GM19239 (cell line): ENCODE measurements around the gene TECRL.

Source experiments
- DNase-seq: peaks from one replicate; pipeline ENCODE4 v3.0.0; 2011; ENCODE audit warnings: low spot score; ENCODE audit not compliant: insufficient read length
- FAIRE-seq: peaks from 2 replicates; lab custom pipeline; 2011; peaks lifted over from hg19 to GRCh38; lab: Jason Lieb, UNC

The TECRL gene, protein sequence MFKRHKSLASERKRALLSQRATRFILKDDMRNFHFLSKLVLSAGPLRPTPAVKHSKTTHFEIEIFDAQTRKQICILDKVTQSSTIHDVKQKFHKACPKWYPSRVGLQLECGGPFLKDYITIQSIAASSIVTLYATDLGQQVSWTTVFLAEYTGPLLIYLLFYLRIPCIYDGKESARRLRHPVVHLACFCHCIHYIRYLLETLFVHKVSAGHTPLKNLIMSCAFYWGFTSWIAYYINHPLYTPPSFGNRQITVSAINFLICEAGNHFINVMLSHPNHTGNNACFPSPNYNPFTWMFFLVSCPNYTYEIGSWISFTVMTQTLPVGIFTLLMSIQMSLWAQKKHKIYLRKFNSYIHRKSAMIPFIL

DNA sequence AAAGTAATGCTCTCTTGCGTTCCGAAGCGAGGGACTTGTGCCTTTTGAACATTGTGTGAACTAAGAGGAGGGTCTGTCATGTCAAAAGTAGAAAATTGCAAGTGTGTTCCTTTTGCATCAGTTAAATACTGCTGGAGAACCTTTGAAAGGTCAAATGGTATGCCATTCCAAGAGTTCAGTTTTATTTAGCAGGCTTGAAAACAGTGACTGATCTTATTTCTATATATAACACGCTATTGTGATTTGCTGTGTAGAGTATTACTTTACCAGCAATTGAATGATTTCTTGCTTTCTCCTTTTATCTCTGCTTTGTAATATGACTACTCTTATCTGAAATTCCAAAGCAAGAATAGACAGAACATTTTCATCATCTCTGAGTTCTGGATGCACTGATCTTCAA is at the start of gene TECRL:
Gene TECRL (minus strand): TSS at position 151 of the 400 bp plus-strand sequence. CDS start 99 bp downstream, at position 52.
- FAIRE-seq, result no peak
- DNase-seq, result no peak

DNA sequence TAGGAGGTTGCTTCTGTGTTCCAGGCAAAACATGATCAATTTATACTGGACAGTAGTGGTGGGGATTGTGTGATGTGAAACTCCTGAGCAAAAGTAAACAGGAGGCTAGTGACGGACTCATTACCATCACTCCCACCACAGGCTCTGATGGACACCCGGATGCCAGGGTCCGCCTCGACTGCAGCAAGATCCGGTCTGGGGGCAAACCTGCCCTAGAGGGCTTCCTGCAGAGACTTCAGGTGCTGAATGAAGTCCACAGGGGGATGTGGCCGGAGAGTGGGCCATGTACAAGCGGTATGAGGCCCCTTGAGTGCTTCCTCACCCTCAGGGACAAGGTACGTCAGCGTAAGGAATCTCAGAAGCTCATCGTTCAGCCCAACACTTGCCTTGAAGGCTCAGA is 23.4 kb upstream of the TECRL start:
- no peak for FAIRE-seq
- no peak for DNase-seq

DNA sequence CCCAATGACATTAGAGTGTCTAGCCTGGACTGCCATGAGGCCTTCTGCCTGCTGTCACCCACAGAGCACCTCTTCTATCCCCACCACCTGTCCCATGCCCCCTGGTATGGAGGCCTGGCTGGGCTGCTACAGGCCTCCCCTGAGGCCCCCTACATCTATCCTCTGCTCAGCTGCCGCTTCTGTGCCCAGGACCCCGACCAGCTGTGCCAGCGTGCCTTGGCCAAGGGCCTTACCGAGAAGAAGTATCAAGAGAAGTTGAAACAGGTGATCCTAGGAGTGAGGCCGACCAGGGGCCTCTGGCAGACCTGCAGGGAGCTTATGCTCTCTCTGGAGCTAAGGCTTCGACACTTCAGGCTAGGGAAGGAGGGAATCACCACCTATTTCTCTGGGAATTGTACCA is 21.7 kb upstream of the TECRL start:
- DNase-seq (no peak), FAIRE-seq (no peak)

DNA sequence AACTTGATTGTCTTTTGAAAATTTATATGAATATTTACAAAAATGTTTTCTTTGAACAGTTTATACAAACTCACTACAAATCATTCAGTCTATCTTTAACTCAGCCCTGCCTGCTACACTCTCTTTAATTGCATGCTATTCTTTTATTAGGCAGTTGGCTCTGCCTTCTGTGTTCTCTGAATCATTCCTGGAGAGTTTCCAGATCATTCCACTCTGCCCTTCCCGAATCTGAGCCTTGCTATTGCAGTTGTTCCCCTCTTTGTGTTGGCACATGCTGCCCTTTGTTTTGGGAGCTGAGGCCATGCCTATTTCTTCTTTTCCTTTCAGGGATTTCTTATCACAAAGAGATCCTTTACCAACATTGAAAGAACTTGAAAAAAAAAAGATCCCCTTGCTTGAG is 8.7 kb upstream of the TECRL start:
- no peak for FAIRE-seq

DNA sequence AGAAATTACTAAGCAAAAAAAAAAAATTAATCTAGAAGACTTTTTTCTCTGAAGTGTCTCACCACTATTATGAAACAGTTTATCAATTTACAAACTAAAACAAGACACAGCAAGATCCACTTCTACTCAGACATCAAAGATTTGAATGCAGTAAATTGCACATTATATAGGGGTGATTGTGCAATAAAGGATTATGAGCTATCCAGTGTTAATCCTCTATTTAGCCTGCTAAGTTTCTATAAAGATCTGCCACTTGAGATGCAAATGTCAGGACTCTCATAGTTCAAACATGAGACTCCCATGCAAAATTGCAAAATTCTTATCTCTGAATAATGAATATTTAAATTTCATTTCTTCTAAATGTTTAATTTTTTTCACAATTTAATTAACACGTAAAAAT is 2.2 kb downstream of the TECRL start:
- DNase-seq, result no peak
- FAIRE-seq, result no peak

More for the DNA sequence above, 8.7 kb upstream of the TECRL start:
- no peak for DNase-seq

DNA sequence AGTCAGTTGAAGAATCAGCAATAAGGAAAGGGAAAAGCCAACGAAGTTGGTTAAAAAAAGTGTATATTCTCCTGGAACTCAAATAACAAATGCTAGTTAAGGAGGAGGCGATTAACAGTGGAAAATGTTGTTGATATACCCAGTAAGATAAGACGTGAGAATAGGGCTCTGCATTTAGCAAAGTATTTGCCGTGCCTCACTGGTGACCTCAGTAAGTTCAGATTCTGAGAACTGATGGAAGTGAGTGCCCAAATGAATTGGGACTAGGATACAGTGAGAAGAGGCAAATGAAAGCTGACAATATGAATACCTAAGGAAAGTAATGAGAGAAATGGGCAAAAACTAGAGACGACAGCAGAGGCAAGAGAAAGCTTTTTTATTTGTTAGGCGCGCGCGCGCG is 3.5 kb downstream of the TECRL start:
- FAIRE-seq (no peak), DNase-seq (no peak)

DNA sequence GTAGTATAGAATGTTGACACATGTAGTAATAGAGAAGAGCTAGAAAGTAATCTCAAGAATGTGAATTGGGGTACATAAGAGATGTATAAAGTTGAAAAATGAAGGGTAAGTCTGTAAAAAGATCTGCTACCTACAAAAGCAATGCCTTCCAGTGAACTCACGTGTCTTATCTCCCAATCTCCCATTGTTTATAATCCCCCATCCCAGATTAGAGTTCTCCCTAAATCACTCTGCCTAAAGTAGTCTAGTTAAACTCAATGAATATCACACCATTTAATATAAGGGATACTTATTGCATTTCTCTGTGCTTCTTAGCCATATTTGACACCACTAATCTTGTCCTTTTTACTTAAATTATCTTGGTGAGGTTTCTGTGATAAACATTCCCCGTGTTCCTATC is 6.6 kb downstream of the TECRL start:
- FAIRE-seq (no peak), DNase-seq (no peak)

DNA sequence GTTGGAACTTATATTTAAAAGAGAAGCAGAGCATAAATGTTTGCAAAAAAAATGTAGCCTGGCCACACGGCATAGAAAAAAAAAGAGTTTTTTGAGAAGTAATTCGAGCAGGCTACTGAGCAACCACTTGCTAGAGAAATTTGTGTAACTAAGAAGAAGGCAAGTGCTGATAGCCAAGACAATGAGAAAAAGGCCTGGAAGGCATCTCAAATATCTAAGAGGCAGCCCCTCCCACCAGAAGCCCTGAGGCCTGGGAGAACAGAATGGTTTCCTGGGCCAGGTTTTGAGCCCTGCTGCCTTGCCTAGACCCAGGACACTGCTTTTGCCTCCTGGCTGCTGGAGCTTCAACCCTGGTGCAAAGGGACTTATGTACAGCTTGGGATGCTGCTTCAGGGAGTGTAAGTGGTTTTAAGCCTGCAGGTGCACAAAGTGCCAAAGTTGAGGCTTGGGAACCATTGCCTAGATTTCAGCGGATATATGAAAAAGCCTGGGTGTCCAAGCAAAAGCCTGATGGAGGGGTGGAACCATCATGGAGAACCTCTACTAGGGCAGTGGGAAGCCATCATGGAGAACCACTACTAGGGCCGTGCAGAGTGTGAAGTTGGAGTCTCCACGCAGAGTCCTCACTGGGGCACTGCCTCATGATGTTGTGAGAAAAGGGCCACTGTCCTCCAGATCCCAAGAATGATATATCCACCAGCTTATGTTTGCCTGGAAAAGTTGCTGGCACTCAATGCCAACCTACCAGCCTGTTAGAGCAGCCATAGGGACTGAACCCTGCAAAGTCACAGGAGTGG is 9.7 kb downstream of the TECRL start:
- DNase-seq, result no peak
- no peak for FAIRE-seq

DNA sequence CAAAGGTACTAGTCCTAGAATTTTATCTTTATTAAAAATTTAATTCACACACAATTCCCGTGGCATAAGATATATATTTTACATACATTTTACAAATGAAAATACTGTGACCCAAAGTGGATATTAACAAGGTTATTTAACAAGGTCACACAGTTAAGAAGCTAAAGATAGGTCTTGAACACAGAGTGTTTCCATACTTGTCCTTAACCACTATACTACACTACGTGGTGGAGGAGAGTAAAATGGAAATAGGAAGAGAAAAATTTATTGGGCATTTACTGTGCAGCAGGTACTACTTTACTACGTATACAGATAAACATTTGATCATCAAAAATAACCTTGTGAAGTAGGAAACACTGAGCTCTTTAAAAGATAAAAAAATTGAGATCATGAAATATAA is 14.8 kb downstream of the TECRL start:
- DNase-seq (no peak), FAIRE-seq (no peak)

DNA sequence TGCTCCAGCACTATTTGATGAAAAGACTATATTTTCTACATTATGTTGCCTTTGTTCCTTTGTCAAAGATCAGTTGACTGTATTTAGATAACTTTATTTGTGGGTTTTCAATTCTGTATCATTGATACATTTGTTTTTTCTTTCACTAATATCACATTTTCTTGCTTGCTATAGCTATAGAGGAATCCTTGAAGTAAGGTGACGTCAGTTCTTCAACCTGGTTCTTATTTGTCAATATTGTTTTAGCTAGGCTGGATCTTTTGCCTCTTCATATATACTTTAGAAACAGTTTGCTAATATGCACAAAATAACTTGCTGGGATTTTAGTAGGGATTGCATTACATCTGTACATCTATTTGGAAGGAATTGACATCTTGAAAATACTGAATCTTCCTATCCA is 21.0 kb downstream of the TECRL start:
- FAIRE-seq (no peak), DNase-seq (no peak)

DNA sequence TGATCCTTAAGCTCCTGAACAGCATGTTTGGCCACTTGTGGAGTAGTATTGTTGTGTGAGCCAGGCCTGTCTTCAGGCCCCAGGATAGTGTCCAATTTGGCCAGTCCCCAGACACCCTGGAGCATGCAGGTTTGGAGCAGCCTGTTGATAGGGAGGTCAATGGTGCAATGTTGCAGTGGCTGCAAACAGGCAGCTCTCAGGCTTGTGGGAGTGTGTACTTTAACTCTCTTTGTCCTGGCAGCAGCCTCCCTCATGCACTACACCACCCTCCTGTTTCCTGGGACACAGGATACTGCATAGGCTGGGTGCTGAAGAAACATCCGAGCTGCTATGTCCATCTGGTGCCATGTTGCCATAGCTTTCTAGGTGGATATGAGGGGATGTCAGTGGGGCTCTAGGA is 24.0 kb downstream of the TECRL start:
- DNase-seq (no peak), FAIRE-seq (no peak)

DNA sequence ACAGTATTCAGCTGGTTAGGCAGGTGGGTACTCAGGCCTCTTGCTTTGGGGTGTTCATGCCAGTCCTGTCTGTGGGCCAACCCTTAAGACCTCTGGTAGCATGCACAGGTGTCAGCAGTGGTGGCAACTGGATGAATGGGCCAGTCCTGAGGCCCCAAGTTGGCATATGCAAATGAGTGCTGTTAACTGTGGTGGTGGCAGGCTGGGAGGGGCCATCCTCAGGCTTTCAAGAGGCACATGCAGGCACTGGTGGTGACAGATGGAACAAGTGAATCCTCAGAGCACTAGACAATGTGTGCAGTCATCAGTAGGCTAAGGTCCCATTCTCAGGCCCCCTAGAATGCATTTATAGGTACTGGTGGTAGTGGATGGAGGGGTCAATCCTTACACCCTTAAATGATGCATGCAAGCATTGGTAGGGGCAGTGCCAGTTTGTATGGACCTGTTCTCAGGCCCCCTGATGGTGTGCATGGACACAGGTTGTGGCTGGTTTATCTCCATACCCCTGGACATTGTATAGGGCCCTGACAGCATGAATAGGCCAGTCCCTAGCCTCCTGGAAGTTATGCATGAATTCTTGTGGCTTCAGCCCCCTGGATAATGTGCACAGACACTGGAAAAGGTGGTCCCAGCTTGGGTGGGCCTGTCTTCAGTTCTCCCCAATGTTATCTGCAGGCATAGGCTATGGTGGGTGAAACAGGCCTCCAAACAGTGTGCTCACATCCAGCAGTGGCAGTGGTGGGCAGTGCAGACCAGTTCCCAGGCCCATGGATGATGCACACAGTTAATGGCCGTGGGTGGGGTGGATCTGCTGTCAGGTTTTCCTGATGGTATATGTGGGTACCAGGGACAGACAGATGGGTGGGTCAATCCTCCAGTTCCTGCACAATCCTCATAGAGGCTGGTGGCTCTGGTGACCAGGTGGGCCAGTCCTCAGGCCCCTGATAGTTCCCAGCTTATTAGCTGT is 24.7 kb downstream of the TECRL start:
- FAIRE-seq (no peak), DNase-seq (no peak)

DNA sequence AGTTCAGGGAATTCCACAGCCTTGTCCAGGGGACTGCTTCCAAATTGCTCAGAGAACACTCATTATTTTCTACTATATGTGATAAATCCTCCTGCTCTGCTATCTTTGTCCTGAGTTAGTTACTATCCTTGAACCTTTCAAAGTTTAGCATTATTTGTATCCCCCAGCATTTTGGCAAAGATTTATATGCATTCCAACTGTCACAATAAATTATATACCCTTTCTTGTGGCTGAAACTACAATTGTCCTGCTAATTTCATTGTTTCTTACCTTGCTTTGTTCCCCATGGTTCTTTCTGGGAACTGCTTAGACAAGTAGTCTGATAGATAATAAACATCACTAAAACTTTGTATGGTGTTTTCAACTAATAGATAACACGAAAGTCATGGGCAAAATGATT is 40.5 kb downstream of the TECRL start:
- no peak for DNase-seq
- no peak for FAIRE-seq

DNA sequence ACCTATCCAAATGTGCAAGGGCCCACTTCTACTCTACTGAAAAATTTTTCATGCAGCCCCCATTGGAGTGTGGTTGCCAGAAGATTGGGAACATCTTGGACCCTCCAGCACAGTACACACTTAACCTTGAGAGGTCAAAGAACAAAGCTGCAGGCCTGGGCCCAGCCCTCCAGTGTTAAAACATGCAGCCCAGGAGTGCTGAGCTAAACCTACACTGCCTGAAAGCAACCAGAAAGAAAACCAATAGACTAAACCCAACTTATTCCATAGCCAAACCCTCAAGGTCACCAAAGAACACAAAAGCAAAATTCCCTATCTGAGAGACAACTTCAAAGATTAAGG is 47.9 kb downstream of the TECRL start:
- no peak for FAIRE-seq

DNA sequence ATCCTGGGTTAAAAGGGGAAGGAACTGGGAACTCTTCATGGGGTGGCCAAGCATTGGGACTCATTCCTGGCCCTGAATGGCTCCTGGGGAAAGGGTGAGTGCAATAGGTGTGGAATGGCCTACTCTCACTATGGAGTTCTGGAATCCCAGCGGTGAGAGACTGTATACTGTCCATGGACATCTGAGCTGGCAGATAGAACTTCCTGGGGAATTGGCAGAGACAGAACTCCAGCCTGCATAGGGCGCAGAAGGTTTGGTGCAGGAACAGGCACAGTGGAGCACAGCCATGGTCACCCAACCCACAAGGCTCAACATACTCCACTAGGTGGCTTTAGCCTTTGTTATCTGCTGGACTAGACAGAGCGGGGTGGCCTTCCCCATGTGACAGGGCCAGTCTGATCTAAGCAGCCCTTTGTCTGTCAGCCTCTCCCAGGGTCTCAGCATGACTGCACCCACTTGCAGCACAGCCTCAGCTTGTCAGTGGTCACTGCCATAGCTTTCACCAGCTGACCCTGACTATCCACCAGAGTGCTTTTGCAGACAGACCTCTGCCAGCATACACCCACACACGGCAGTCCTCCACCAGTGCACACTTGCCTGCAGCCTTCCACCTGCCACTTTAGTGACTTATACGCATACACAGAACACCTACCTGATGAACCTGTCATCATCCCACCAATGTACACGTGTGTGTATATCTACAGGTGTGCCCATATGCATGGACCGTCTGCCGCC is 48.4 kb downstream of the TECRL start:
- no peak for DNase-seq
- no peak for FAIRE-seq

More for the DNA sequence above, 47.9 kb downstream of the TECRL start:
- no peak for DNase-seq

DNA sequence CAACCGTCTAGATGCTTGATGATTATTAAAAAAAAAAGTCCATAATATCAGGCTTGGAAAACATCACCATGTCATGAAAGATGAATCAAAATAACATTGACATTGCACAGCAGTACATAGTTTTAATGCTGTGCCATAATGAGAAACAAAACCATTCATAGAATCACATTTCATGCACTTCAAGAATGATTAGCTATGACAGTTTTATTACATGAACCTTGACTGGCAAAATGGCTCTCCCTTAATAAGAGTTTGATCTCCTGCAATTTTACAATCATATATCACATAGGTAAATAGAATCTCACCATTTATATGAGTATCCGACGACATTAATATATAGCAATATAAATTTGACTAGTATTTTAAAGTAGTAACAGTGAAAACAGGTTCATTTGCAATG is 49.8 kb downstream of the TECRL start:
- no peak for FAIRE-seq

DNA sequence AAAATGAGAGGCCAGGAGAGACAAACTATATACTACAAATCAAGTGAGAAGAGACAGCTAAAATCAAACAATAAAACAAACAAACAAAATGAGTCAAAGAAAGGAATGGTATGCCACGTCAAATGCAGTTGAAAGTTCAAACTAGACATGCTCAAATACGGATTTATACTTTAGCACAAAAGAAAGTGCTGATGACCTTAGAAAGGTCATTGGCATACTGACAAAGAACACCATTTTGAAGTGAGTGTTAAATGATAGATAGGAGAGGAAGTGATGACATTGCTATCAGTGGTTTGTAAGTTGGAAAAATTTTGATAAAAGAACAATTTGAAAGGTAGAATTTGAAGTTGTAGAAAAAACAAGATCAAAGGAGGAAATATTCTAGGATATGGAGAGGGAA is 55.3 kb downstream of the TECRL start:
- DNase-seq (no peak), FAIRE-seq (no peak)

More for the DNA sequence above, 49.8 kb downstream of the TECRL start:
- DNase-seq, result no peak

DNA sequence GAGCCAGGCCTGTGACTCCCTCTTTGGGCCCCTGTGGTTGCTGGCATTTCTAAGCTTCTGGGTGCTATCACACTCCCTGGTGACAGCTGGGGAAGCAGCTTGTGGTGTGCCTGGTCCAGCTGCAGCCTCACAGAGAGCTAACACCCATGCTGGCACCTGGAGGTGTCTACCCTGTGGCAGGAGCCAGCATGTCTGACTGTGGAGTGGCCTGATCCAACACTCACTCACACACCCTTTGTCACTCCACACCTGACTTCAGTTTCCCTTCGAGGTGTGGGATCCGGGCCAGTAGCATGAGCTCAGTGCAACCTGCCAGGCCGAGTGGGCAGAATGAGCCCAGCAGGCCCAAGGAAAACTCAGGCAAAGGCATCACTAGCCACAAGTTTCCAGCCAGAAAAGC is 67.5 kb downstream of the TECRL start:
- FAIRE-seq (no peak), DNase-seq (no peak)

DNA sequence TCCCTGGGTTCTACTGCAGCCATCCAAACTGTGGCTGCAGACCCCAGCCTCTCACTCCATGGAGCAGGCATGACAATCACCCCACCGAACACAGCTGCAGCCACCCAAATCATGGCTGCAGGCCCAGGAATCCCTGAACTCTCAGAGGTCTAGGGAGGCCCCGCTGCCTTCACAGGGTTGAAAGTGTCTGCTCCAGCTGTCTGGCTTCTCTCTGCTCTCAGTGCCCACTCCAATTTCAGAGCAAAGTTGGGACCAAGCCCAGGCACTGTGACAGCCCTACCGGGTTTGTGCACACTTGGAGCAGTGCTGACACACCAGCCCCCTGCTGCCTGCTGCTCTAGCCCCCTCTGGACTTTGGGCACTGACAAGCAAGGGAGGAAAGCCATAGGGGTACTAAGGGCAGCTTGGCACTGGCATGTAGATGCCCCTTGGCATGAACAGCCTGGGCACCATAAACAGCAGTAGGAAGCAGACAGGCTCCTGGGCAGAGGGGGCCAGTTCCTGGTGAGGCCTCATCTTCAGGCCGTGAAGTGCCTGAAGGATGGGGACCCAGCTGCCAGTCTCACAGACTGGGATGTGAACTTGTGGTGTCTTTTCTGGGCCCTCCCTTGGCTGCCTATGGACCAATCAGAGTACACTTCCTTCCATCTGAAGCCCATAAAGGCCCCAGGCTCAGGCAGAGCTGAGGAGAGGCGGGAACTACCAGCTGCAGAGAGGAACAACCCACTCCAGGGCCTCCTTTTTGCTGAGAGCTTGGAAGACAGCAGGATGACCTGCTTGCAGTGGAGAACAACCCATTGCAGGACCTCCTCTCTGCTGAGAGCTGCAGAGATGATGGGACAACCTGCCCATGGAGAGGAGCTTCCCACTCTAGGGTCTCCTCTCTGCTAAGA is 68.8 kb downstream of the TECRL start:
- FAIRE-seq (no peak), DNase-seq (no peak)
